OCI-LY1 (cell line): ENCODE results near the gene FLNC.

Experiments
- H2AFZ ChIP-seq: fragments of 200-600 bp; sonication (generic), shearing (Covaris generic); 2 replicates; pipeline ENCODE4 v1.6.0; 2014; ENCODE audit warnings: antibody characterized with exemption, mild to moderate bottlenecking, low read length
- H3F3A ChIP-seq: fragments of 200-600 bp; sonication (generic), shearing (Covaris generic); 2 replicates; pipeline ENCODE4 v1.6.0; 2014; ENCODE audit warnings: mild to moderate bottlenecking, antibody characterized with exemption, low read length, moderate library complexity; ENCODE audit not compliant: insufficient read depth
- H3K27ac ChIP-seq: fragments of 200-600 bp; sonication (generic); 2 replicates; pipeline ENCODE4 v1.5.1; 2014; ENCODE audit warnings: low read length, mixed run types, mild to moderate bottlenecking, low read depth; ENCODE audit not compliant: poor library complexity, severe bottlenecking
- H3K27me3 ChIP-seq: fragments of 200-600 bp; sonication (generic); 2 replicates; pipeline ENCODE4 v1.6.0; 2014; ENCODE audit warnings: antibody characterized with exemption, mild to moderate bottlenecking, low read length, moderate library complexity; ENCODE audit not compliant: insufficient read depth
- H3K36me3 ChIP-seq: fragments of 200-600 bp; sonication (generic); 2 replicates; pipeline ENCODE4 v1.6.1; 2014; ENCODE audit warnings: mild to moderate bottlenecking, antibody characterized with exemption, low read length, moderate library complexity, mixed read lengths; ENCODE audit not compliant: insufficient read depth
- H3K4me1 ChIP-seq: fragments of 200-600 bp; sonication (generic); 2 replicates; pipeline ENCODE4 v1.5.1; 2014; ENCODE audit warnings: mild to moderate bottlenecking, low read length, moderate library complexity; ENCODE audit not compliant: insufficient read depth, severe bottlenecking
- H3K4me2 ChIP-seq: fragments of 200-600 bp; sonication (generic), shearing (Covaris generic); 2 replicates; pipeline ENCODE4 v1.6.1; 2014; ENCODE audit warnings: low read length
- H3K4me3 ChIP-seq: fragments of 200-600 bp; sonication (generic); 2 replicates; pipeline ENCODE4 v1.5.1; 2014; ENCODE audit warnings: low read length, low read depth, mild to moderate bottlenecking, mixed read lengths; ENCODE audit not compliant: poor library complexity, severe bottlenecking
- H3K79me2 ChIP-seq: fragments of 200-600 bp; shearing (Covaris generic); 2 replicates; pipeline ENCODE4 v1.6.1; 2016; ENCODE audit warnings: mixed run types, low read length, mixed read lengths; ENCODE audit not compliant: insufficient read depth
- H3K9ac ChIP-seq: fragments of 200-600 bp; sonication (generic), shearing (Covaris generic); 2 replicates; pipeline ENCODE4 v1.6.1; 2014; ENCODE audit warnings: mild to moderate bottlenecking, low read length, mixed read lengths
- H3K9me2 ChIP-seq: fragments of 200-600 bp; sonication (generic), shearing (Covaris generic); 2 replicates; pipeline ENCODE4 v1.6.1; 2014; ENCODE audit warnings: low read depth, mild to moderate bottlenecking, low read length, mixed read lengths
- H3K9me3 ChIP-seq: fragments of 200-600 bp; shearing (Covaris generic); 2 replicates; pipeline ENCODE4 v1.6.1; 2014; ENCODE audit warnings: low read length, mixed read lengths
- H4K20me1 ChIP-seq: fragments of 200-600 bp; sonication (generic), shearing (Covaris generic); 2 replicates; pipeline ENCODE4 v1.6.0; 2016; ENCODE audit warnings: mild to moderate bottlenecking, low read length; ENCODE audit not compliant: insufficient read depth
- EZH2 ChIP-seq: fragments of 200-600 bp; sonication (generic), shearing (Covaris generic); IDR thresholded peaks from 2 replicates; pipeline ENCODE4 v1.8.0; 2017; ENCODE audit warnings: borderline replicate concordance, mixed run types, mild to moderate bottlenecking, antibody characterized with exemption, low read length, moderate library complexity, mixed read lengths
- TF ChIP-seq, protein P1 (sequence below): fragments of 200-600 bp; sonication (generic), shearing (Covaris generic); IDR thresholded peaks from 2 replicates; pipeline ENCODE4 v1.5.1; 2017; ENCODE audit warnings: mild to moderate bottlenecking, antibody characterized with exemption, low read length, moderate library complexity, mixed read lengths

The FLNC gene

DNA sequence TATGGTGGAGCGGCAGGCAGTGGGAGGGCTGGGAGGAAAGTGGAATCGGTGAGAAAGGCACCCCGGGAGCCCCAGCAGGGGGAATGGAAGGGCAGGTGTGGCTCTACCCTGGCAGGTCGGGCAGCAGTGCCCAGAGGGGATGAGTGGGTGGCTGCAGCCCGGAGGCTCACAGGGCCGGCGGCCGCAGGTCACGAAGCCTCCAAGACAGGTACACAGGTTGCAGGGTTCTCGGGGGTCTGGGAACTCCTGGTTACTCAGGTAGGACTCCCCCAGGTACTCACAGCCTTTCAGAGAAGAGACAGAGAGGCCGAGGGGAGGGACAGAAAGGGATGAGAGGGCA, 58.5 kb downstream of the FLNC start:
- H3K27ac ChIP-seq: no peak overlapping the region
- no peaks in the 10 kb centered on the region for H3K9me3 ChIP-seq
- no peak overlapping the region for H2AFZ ChIP-seq
- peaks cover 10% of the 10 kb centered on the region; the same call in 1 of the 2 replicates for H3K27me3 ChIP-seq
- TF ChIP-seq, protein P1, sequence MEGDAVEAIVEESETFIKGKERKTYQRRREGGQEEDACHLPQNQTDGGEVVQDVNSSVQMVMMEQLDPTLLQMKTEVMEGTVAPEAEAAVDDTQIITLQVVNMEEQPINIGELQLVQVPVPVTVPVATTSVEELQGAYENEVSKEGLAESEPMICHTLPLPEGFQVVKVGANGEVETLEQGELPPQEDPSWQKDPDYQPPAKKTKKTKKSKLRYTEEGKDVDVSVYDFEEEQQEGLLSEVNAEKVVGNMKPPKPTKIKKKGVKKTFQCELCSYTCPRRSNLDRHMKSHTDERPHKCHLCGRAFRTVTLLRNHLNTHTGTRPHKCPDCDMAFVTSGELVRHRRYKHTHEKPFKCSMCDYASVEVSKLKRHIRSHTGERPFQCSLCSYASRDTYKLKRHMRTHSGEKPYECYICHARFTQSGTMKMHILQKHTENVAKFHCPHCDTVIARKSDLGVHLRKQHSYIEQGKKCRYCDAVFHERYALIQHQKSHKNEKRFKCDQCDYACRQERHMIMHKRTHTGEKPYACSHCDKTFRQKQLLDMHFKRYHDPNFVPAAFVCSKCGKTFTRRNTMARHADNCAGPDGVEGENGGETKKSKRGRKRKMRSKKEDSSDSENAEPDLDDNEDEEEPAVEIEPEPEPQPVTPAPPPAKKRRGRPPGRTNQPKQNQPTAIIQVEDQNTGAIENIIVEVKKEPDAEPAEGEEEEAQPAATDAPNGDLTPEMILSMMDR: no peak
- TF ChIP-seq EZH2: no peak
- no peaks in the 10 kb centered on the region for H3F3A ChIP-seq
- no peak overlapping the region for H3K4me3 ChIP-seq
- no peaks in the 10 kb centered on the region for H3K36me3 ChIP-seq
- no peak overlapping the region for H3K4me2 ChIP-seq
- no peaks in the 10 kb centered on the region for H4K20me1 ChIP-seq
- H3K4me1 ChIP-seq: peaks cover 18% of the 10 kb centered on the region
- H3K79me2 ChIP-seq: no peaks in the 10 kb centered on the region
- H3K9ac ChIP-seq: no peak overlapping the region
- no peaks in the 10 kb centered on the region for H3K9me2 ChIP-seq

DNA sequence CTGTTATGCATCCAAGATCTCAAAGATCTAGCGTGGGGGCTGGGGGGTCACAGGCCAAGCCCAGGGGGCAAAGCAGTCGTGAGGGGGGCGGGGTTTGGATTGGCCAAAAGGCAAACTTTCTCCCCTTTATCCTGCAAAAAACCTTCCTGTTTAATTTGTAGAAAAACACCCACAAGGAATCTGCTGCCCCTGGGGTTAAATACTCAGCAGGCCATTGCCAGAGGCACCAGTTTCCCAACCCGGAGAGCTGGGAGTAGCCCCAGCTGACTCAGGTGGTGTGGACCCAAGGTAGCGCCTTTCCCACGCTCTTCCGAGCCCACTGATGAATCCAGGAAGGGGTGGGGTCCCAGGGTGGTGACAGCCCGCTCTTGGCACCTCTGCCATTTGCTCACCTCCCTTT, 58.9 kb downstream of the FLNC start:
- H3K36me3 ChIP-seq: no peaks in the 10 kb centered on the region
- no peaks in the 10 kb centered on the region for H4K20me1 ChIP-seq
- H3K4me2 ChIP-seq: no peak overlapping the region
- H2AFZ ChIP-seq: no peak overlapping the region
- H3K9ac ChIP-seq: no peak overlapping the region
- H3K79me2 ChIP-seq: no peaks in the 10 kb centered on the region
- no peaks in the 10 kb centered on the region for H3F3A ChIP-seq
- H3K27ac ChIP-seq: no peak overlapping the region
- peaks cover 10% of the 10 kb centered on the region; the same call in 1 of the 2 replicates for H3K27me3 ChIP-seq
- TF ChIP-seq, protein P1: no peak
- no peak for TF ChIP-seq EZH2
- no peaks in the 10 kb centered on the region for H3K9me2 ChIP-seq
- no peak overlapping the region for H3K4me3 ChIP-seq
- H3K9me3 ChIP-seq: no peaks in the 10 kb centered on the region
- H3K4me1 ChIP-seq: peaks cover 14% of the 10 kb centered on the region

DNA sequence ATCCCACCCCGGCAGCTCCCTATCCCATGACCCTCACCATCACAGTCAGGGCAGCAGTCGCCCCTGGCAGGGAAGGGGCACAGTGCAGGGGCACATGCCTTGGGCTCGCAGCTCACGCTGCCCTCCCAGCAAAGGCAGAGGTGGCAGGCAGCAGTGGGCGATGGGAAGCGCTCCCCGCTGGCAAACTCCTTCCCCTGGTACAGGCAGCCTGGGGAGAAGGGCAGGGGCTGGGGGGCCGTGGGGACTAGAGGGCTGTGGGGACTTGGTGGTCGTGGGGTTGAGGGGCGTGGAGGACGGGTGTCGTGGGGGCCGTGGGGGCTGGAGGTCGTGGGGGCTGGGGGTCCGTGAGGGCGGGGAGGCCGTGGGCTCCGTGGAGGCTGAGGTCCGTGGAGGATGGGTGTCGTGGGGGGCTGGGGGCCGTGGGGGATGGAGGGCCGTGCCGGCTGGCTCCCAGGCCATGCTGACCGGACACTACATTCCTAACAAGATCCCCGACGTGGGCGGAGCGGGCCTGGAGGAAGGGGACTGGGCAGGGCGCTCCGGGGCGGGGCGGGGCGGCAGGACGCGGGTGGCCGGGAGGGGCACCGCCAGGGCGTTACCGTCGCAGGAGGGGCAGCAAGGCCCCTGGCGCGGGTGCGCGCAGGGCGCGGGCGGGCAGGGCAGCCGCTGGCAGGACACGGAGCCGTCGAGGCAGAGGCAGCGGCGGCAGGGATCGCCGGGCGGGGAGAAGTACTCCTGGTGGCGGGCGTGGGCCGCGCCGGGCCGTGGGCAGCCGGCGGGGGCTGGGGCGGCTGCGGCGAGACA, 60.3 kb downstream of the FLNC start:
- H3K9ac ChIP-seq: no peak overlapping the region
- peak overlapping the region; percentile 45 for H3K4me2 ChIP-seq
- no peaks in the 10 kb centered on the region for H3K9me3 ChIP-seq
- no peak overlapping the region for H2AFZ ChIP-seq
- peaks cover 10% of the 10 kb centered on the region; the same call in 1 of the 2 replicates for H3K27me3 ChIP-seq
- no peak for TF ChIP-seq EZH2
- TF ChIP-seq, protein P1: no peak
- peak overlapping the region; percentile 31 for H3K4me3 ChIP-seq
- H3F3A ChIP-seq: no peaks in the 10 kb centered on the region
- no peaks in the 10 kb centered on the region for H4K20me1 ChIP-seq
- H3K36me3 ChIP-seq: no peaks in the 10 kb centered on the region
- H3K9me2 ChIP-seq: no peaks in the 10 kb centered on the region
- no peaks in the 10 kb centered on the region for H3K79me2 ChIP-seq
- peaks cover 11% of the 10 kb centered on the region for H3K4me1 ChIP-seq
- no peak overlapping the region for H3K27ac ChIP-seq
